ENCODE results near the gene PAX8. TPM values are rescaled to one million over a fixed set of nuclear protein-coding genes. Genes with fewer than 3 reads are reported as not detected.

Gene PAX8
- total and polyA plus RNA-seq, 2 of the 13 experiments (the other 11 are each of a cell fraction or from before 2014, with no cell fraction given): 1.5 to 8.8 TPM

- TF ChIP-seq ZNF775 (CRISPR knock-in tag; IDR thresholded peaks at IDR 0.05; ENCODE audit: borderline replicate concordance): no peak
- TF ChIP-seq ZNF777 (CRISPR knock-in tag; IDR thresholded peaks at IDR 0.05): no peak
- peak; percentile 54; the same call in 1 of the 2 replicates for TF ChIP-seq AHDC1 (CRISPR knock-in tag; IDR thresholded peaks at IDR 0.05; ENCODE audit: borderline replicate concordance)
- TF ChIP-seq ZNF501 (CRISPR knock-in tag; IDR thresholded peaks at IDR 0.05): peak; percentile 40; the same call in 1 of the 2 replicates
- TF ChIP-seq SKI (IDR thresholded peaks at IDR 0.05; ENCODE audit: partially characterized antibody): peak; percentile 15
- TF ChIP-seq CEBPG (CRISPR knock-in tag; IDR thresholded peaks at IDR 0.05): peak; percentile 82
- no peak for TF ChIP-seq ZNF451 (CRISPR knock-in tag; IDR thresholded peaks at IDR 0.05)
- TF ChIP-seq NFIB (CRISPR knock-in tag; IDR thresholded peaks at IDR 0.05; ENCODE audit: borderline replicate concordance): no peak
- TF ChIP-seq DRAP1 (CRISPR knock-in tag; IDR thresholded peaks at IDR 0.05): peak; percentile 84
- TF ChIP-seq DDIT3 (CRISPR knock-in tag; IDR thresholded peaks at IDR 0.05): no peak
- TF ChIP-seq AHR (CRISPR knock-in tag; IDR thresholded peaks at IDR 0.05): no peak
- TF ChIP-seq BCL3 (CRISPR knock-in tag; IDR thresholded peaks at IDR 0.05): no peak
- peak; percentile 55; the same call in 1 of the 2 replicates for TF ChIP-seq FOSL2 (CRISPR knock-in tag; IDR thresholded peaks at IDR 0.05)
- 0 out of 2 replicates have a peak, but pooled peaks have one; percentile 46 for TF ChIP-seq KAT8 (CRISPR knock-in tag; IDR thresholded peaks at IDR 0.05)
- TF ChIP-seq ZNF605 (CRISPR knock-in tag; IDR thresholded peaks at IDR 0.05): peak; percentile 38; the same call in 1 of the 2 replicates
- peak; percentile 77 for TF ChIP-seq PHF21A (CRISPR knock-in tag; IDR thresholded peaks at IDR 0.05)
- peak; percentile 76 for TF ChIP-seq FOXA3 (CRISPR knock-in tag; IDR thresholded peaks at IDR 0.05)
- TF ChIP-seq ZNF10 (CRISPR knock-in tag; IDR thresholded peaks at IDR 0.05; ENCODE audit: borderline replicate concordance, low read depth): no peak
Measured at GRCh38 chr2:113218283-113219091, 60.2 kb downstream of the PAX8 start (continued).
